Measurements from ENCODE around the gene FBLN2.

FBLN2 gene

DNA sequence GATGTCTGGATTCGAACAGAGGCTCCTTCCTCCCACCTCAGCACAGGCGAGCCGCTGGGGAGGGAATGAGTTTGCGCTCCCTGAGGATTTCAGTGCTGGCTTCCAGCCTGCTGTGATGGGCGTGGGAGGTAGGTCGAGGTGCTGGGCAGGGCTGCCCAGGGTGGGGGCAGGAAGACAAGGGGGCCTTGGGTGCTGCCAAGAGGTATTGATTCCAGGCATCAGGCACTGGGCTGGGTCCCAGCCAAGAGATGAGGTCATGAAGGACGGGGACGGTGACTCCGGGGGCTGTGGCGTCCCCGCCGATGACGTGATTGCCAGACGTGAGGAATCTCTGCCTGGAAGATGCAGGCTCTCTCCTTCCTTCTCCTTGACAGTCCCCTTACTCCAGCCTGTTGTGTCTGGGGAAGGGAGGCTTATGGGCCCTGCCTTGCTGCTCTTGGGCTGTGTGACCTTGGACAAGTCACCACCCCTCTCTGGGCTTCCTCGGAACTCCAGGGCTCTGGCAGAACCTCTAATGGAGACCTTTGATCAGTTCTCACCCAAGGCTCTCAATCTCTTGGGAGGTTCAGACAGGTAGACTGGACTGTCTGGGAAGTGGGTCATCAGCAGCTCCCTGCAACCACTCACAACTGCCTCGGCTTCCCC lies 116.8 kb downstream of the FBLN2 start:
- no peak for DNase-seq (ENCODE audit: low read depth)

DNA sequence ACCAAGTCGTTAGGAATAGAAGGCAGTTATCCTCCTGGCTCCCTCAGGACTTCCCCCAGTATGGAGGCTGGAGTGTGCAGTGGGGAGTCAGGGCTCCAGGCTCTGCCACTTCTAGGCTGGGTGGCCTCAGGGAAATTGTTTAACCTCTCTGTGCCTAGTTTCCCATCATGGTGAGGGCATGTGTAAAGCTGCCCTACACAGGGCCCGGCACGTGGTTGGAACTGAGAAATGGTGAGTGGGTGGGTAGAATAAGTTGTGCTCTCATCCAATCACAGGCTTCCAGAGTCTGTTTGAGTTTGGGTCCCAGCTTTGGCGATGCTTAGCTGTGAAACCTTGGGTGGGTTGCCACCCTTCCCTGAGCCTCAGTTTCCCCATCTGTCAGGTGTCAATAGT lies 117.3 kb downstream of the FBLN2 start:
- no peak for DNase-seq (ENCODE audit: low read depth)

DNA sequence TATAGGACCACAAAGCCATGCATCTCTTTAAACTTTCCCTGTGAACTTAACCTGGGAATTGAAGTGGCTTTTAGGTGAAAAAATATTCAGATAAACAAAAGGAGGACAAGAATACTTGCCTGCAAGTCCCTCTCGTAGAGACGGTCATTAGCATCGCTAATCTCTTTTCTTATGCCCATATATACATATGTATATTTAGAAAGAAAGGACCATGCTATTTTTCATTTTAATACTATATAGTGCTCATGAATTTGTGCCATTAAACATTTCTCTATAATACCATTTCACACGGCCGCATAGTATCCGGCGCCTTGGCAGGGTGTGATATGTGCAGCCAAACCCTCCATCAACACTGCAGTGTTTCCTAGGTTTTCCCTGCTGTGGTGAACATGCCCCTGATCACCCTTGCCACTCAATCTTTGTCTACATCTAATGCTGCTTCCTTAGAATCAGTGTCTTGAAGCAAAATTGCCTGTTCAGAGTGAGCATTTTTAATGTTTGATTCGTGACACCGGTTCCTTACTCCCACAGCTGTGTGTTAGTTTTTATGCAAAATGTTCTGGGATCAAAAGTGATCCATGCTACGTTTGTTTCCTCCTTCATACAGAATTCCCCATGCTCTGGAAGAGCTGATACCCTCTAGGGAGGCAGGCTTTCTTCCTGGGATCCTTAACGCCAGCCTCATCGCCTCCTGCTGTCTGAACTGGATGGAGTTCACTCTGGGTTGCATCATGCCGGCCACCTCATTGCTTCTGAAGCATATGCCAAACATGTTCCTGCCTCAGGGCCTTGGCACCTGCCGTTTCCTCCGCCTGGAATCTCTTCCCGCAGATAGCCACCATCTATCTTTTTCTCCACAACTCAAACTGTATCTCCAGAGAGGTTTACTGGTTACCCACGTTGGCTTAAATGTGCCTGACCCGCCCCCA lies 118.1 kb downstream of the FBLN2 start:
- DNase-seq (ENCODE audit: low read depth): no peak

DNA sequence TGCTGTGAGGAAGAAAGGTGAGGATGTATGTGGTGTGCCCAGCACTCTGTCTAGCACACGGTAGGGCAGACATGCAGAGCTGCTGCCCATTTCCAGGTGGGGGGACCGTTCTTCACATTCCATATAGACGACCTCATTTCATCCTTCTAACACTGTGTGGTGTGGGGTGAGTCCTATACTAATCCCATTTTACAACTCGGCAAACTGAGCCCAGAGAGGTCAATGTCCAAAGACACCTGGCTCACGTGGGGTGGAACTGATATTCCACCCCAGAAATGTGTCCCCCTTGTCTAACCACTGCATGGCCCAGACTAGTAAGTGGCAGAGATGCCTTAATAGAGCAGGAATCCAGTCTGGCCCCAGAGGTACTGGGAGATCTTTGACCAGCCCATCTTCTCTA lies 119.2 kb downstream of the FBLN2 start:
- DNase-seq (ENCODE audit: low read depth): no peak

DNA sequence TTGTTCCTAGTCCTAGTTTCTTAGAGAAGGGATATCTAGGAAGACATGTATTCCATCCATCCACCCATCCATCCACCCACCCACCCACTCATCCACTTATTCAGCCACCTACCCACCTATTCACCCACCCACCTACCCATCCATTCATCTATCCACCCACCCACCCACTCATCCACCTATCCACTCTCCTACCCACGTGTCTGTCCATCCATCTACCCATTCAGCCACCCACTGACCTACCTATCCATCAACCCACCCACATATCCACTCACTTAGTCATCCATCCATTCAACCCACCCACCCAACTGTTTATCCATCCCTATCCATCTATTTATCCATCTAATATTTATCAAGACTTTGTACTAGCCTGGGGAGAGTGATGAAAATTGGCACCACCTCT lies 120.5 kb downstream of the FBLN2 start:
- no peak for DNase-seq (ENCODE audit: low read depth)

DNA sequence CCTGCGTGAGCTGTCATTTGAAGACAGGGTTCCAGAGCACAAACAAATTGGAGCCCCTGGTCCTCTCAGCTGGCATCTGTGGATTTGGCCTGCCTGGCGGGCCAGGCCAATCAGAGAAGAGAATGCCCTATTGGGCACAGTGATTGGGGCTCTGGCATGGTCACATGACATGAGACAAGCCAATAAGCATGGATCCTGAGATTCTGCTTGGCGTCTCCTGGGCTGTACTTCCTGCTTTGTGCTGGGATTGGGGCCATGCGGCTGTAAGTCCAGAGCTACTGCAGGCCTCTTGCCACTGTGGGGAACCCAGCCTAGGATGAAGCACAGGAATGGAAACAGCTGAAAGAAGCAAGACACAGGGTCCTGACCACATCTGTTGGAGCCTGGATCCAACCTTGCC lies 121.4 kb downstream of the FBLN2 start:
- no peak for DNase-seq (ENCODE audit: low read depth)

DNA sequence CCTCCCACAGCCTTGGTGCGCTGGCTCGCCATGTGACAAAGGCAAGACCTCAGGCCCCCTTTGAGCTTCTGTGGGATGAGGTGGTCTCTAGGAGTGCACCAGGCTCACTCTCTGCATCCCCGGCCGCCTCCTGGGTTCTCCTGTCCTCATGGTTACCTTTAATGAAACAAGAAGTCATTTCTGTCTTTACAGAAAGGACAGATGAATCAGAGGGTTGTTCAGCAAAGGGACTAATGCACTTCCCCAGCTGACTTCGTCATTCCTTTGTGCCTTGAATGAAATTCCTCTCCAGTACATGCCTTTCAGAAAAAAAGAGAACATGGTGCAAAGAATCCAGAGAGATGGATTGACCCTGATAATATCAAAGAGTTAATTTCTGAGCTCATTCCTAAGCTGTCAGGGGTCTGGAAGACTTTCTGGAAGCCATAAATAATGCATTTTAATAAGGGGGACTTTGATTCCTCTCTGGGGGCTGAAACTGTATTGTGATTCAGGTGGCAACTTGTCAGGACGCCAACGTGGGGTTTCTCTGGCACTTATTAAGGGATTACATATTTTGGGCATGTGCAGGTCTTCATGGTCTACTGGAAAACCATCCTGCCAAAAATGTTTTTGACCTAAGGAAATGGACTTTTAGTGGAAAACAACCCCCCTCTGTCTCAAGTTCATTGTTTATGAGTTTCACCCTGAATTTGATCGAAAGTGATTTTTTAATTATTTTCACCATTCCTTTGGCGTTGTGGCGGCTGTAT lies 122.7 kb downstream of the FBLN2 start:
- DNase-seq (ENCODE audit: low read depth): no peak

- DNase-seq (ENCODE audit: low read depth): no peak
These were observed 124.3 kb downstream of the FBLN2 start for GRCh38 chr3:13673207-13673606.

GRCh38 chr3:13674538-13675185 lies 125.7 kb downstream of the FBLN2 start:
- DNase-seq (ENCODE audit: low read depth): no peak

DNA sequence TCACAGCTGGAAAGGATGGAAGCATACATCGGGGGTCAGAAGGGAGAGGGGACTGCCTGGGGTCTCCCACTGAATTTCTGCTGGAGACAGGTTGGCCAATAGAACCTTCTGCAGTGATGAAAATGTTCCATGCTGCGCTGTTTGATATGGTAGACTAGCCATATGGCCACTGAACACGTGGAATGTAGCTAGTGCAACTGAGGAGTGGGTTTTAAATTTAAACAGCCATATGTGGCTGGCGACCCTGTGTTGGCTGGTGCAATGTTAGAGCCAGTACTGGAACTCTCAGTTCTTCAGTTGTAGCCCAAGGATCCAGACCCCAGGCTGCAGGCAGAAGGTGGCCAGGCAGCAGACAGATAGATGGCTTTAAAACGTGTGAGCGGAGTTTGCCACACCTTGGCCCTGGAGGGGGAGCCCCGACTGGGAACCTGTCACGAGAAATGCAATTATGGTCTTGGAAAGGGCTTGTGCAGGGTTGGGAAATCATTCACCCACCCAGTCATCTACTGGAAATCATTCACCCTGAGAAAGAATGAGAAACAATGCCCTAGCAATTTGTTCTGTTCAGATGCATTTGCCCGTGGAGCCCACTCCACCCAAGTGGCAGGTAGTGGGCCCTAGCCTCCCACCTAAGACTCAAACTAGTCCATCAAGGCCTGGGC lies 127.6 kb downstream of the FBLN2 start:
- DNase-seq (ENCODE audit: low read depth): no peak

GRCh38 chr3:13677272-13677671 lies 128.3 kb downstream of the FBLN2 start:
- DNase-seq (ENCODE audit: low read depth): no peak

- DNase-seq (ENCODE audit: low read depth): no peak
These were observed 133.0 kb downstream of the FBLN2 start for GRCh38 chr3:13681931-13682330.

GRCh38 chr3:13682331-13683013 lies 133.5 kb downstream of the FBLN2 start:
- no peak for DNase-seq (ENCODE audit: low read depth)

DNA sequence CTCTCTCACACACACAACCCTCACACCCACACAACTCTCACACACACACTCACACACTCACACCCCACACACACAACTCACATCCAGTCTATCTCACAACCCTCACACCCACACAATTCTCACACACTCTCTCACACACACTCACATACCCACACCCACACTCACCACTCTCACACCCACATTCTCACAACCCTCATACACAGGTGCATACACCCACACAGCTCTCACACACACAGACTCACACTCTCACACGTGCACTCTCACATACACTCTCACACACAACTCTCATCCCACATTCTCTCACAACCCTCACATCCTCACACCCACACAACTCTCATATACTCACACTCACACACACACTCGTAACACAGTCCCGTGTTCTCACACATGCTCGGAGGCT lies 134.4 kb downstream of the FBLN2 start:
- no peak for DNase-seq (ENCODE audit: low read depth)

DNA sequence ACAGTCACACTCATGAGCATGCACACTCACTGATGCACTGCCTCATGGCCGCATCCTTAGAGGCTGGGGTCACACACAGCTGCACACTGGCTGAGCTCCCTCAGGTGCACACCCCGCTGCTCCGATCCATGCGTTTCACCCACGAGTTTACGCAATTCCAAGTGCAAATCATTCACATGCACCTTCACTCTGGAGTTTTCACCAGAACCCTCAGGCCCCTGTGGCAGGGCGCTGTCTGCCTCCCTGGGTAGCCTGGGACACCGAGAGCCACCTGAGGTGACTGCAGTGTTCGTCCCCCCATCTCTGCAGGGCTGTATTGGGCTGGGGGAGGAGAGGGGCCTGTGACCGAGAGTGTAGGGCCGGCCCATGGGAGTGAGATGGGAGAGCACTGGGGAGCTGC lies 134.8 kb downstream of the FBLN2 start:
- DNase-seq (ENCODE audit: low read depth): no peak

DNA sequence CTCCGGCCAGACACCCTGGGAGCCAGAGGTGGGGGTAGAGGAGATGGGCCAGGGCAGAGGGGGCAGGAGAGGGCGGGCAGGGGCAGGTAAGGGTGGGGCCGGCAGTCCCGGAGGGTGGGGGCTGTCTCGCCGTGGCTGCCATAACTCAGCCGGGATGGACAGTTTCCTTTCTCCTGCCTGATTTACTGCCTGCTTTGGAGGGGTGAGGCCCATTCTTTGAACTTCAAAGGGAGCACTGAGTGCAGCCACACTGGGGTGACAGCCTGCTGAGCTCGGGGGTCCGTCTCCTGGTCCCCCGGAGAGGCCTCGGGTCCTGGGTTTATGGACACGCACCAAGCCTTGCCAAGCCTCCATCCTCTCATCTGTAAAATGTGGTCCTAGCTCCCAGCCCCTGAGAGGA lies 135.4 kb downstream of the FBLN2 start:
- DNase-seq (ENCODE audit: low read depth): no peak

DNA sequence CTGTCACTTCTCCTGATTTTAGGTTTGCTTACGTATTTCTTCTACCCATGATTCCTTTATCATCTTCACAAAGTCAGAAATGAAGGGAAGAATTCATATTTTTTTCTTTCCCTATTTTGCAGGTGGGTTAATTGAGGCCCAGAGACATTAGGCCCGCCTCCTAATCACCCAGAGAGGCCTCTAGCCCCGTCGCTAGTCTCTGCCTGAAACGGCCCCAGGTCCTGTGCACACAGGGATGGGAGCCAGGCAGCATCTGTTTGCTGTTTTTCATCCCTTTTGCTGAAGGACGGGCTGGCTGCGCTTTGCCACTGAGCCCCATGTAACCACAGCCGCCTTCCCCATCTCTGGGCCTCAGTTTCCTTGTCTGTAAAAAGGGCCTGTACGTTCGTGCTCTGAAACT lies 135.9 kb downstream of the FBLN2 start:
- DNase-seq (ENCODE audit: low read depth): no peak

DNA sequence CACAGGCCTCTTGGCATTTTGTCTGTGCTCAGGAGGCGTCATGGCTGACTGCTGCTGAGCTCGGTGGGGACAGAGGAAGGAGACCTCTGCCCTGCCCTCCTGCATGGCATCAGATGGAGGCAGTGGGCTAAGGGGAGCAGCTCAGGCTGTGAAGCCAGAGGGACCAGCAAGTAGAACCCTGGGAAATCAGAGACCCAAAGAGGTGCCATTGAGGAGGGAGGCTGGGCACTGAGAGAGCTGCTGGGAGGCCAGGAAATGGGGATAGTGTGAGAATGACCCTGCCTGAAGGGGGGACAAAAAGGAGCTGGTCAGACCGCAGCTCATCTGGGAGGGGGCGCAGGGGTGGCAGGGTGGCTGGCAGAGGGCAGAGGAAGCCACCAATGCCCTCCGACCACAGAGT lies 136.8 kb downstream of the FBLN2 start:
- DNase-seq (ENCODE audit: low read depth): no peak

- no peak for DNase-seq (ENCODE audit: low read depth)
These were observed 137.6 kb downstream of the FBLN2 start for GRCh38 chr3:13686367-13687160.

DNA sequence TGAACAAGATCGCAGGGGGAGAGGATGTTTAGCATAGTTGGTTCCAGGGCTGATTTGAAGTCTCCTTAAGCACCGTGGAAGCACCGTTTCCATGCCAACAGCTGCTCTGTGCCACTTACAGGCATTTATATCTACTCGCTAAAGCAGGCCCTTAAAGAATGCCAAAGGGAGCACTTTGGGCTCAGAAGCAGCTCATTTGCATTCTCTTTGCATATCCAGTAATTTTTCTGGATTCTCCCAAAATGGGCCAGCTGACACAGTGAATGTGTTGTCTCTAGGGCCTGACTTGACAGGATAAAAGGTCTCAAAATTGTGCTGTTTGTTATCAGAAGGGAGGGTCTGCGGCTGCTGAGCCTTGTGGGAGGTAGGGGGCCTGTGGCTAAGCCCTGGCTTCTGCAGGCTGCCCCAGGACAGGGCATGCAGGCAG lies 138.6 kb downstream of the FBLN2 start:
- no peak for DNase-seq (ENCODE audit: low read depth)
